ENCODE data around the gene CCDC68. TPM values are rescaled to one million over a fixed set of nuclear protein-coding genes. Genes with fewer than 3 reads are reported as not detected.

Gene CCDC68
- total and polyA plus RNA-seq, 2 of the 13 experiments (the other 11 are each of a cell fraction or from before 2014, with no cell fraction given): 4.6 to 13.3 TPM

GRCh38 chr18:54958704-54959625, at the start of gene CCDC68 (continued):
- TF ChIP-seq FOXP4 (CRISPR knock-in tag; IDR thresholded peaks at IDR 0.05): no peak; the same call in 1 of the 2 replicates
- TF ChIP-seq KDM6A (CRISPR knock-in tag; IDR thresholded peaks at IDR 0.05; ENCODE audit: low read depth): peak; percentile 47; the same call in 1 of the 2 replicates
- TF ChIP-seq ZNF414 (CRISPR knock-in tag; IDR thresholded peaks at IDR 0.05): peak; percentile 73; the same call in 1 of the 2 replicates
- no peak for TF ChIP-seq RORA (CRISPR knock-in tag; IDR thresholded peaks at IDR 0.05)
- no peak for TF ChIP-seq CBX2 (IDR thresholded peaks at IDR 0.05; ENCODE audit: low read depth, low read length)
- no peak for TF ChIP-seq CBX2 (CRISPR knock-in tag; IDR thresholded peaks at IDR 0.05; ENCODE audit: low read depth)
- TF ChIP-seq SRSF9 (IDR thresholded peaks at IDR 0.05; ENCODE audit: borderline replicate concordance, insufficient read depth, low read depth, low read length, poor library complexity, severe bottlenecking): no peak
- peak; percentile 84 for TF ChIP-seq ZNF687 (CRISPR knock-in tag; IDR thresholded peaks at IDR 0.05)
- no peak for TF ChIP-seq GPBP1L1 (CRISPR knock-in tag; IDR thresholded peaks at IDR 0.05)
- no peak for TF ChIP-seq MIER3 (CRISPR knock-in tag; IDR thresholded peaks at IDR 0.05; ENCODE audit: borderline replicate concordance)
- TF ChIP-seq MTA1 (CRISPR knock-in tag; IDR thresholded peaks at IDR 0.05; ENCODE audit: borderline replicate concordance): peak; percentile 91; the same call in 1 of the 2 replicates
- 0 out of 2 replicates have a peak, but pooled peaks have one; percentile 26 for TF ChIP-seq ZNF891 (CRISPR knock-in tag; IDR thresholded peaks at IDR 0.05)

Measured in HepG2 (cell line).